Measurements from ENCODE around the gene MRPL46. TPM values are rescaled to one million over a fixed set of nuclear protein-coding genes. Genes with fewer than 3 reads are reported as not detected.
A peak's percentile ranks its signal among the peaks of the same experiment; 100 is the strongest.

The MRPL46 gene
- total and polyA plus RNA-seq, 8 donors, result 18.4 to 61.2 (median 38.7) TPM

GRCh38 chr15:88506628-88507027 lies 39.4 kb upstream of the MRPL46 start:
- DNase-seq, result no peak
- H3K27ac ChIP-seq, result no peak overlapping the region
- intact Hi-C loops (cut with DNase I; ENCODE audit: low total_unique reads), result no loop called here
- no peak overlapping the region for H3K4me3 ChIP-seq
- peaks cover 14 to 97% (median 84%) of the 10 kb centered on the region in 4 donors for H3K36me3 ChIP-seq
- H3K27me3 ChIP-seq, result no peaks in the 10 kb centered on the region
- no peak for TF ChIP-seq POLR2A (IDR thresholded peaks at IDR 0.05)
- TF ChIP-seq POLR2AphosphoS5 (IDR thresholded peaks at IDR 0.05), result no peak
- TF ChIP-seq CTCF (IDR thresholded peaks at IDR 0.05), result no peak
- TF ChIP-seq EP300 (IDR thresholded peaks at IDR 0.05), result no peak
- H3K9me3 ChIP-seq, result no peaks in the 10 kb centered on the region
- no peaks in the 10 kb centered on the region for H3K4me1 ChIP-seq

- Histone ChIP-seq H3K36me3 (peaks cover 5 to 88% (median 75%) of the 10 kb centered on the region in 4 donors), H3K27me3 (no peaks in the 10 kb centered on the region), H3K27ac (no peak overlapping the region), H3K4me3 (no peak overlapping the region), H3K9me3 (no peaks in the 10 kb centered on the region), H3K4me1 (no peaks in the 10 kb centered on the region)
- DNase-seq, result no peak
- 93 to 98% (median 96%) methylated on average over 2 of the region's 2 CpGs for WGBS, 5 donors
- TF ChIP-seq EP300 (IDR thresholded peaks at IDR 0.05), result no peak
- TF ChIP-seq POLR2A (IDR thresholded peaks at IDR 0.05), result no peak
- TF ChIP-seq POLR2AphosphoS5 (IDR thresholded peaks at IDR 0.05), result no peak
- no peak for TF ChIP-seq CTCF (IDR thresholded peaks at IDR 0.05)
- intact Hi-C loops (cut with DNase I; ENCODE audit: low total_unique reads), result no loop called here
Measured at GRCh38 chr15:88505721-88506120, 38.5 kb upstream of the MRPL46 start.

GRCh38 chr15:88504445-88504844 lies 37.3 kb upstream of the MRPL46 start:
- WGBS, 5 donors, result 66 to 94% (median 81%) methylated on average over 1 of the region's 1 CpG
- TF ChIP-seq CTCF (IDR thresholded peaks at IDR 0.05), result no peak
- no peak for TF ChIP-seq EP300 (IDR thresholded peaks at IDR 0.05)
- TF ChIP-seq POLR2A (IDR thresholded peaks at IDR 0.05), result no peak
- intact Hi-C loops (cut with DNase I; ENCODE audit: low total_unique reads), result no loop called here
- DNase-seq, result no peak
- no peak overlapping the region for H3K4me3 ChIP-seq
- H3K36me3 ChIP-seq, result peaks cover 5 to 75% (median 62%) of the 10 kb centered on the region in 4 donors
- H3K27me3 ChIP-seq, result no peaks in the 10 kb centered on the region
- no peaks in the 10 kb centered on the region for H3K9me3 ChIP-seq
- no peak overlapping the region for H3K27ac ChIP-seq
- H3K4me1 ChIP-seq, result no peaks in the 10 kb centered on the region

GRCh38 chr15:88498996-88499395 lies 31.8 kb upstream of the MRPL46 start:
- 75 to 80% (median 78%) methylated on average over 3 of the region's 3 CpGs for WGBS, 5 donors

More at GRCh38 chr15:88498996-88499395, 31.8 kb upstream of the MRPL46 start:
- Histone ChIP-seq H3K9me3 (no peaks in the 10 kb centered on the region), H3K4me1 (no peaks in the 10 kb centered on the region), H3K27ac (no peak overlapping the region), H3K27me3 (no peaks in the 10 kb centered on the region), H3K36me3 (peaks cover 5 to 69% (median 25%) of the 10 kb centered on the region in 4 donors), H3K4me3 (no peak overlapping the region)
- DNase-seq, result peak in 1 of 2 donors; percentile 55
- intact Hi-C loops (cut with DNase I; ENCODE audit: low total_unique reads), result no loop called here
- TF ChIP-seq POLR2A (IDR thresholded peaks at IDR 0.05), result no peak
- no peak for TF ChIP-seq EP300 (IDR thresholded peaks at IDR 0.05)
- TF ChIP-seq CTCF (IDR thresholded peaks at IDR 0.05), result no peak
- TF ChIP-seq POLR2AphosphoS5 (IDR thresholded peaks at IDR 0.05), result no peak

Data from stomach (tissue), 9 donors.